ENCODE results near the gene KDM4F.
A peak's percentile ranks its signal among the peaks of the same experiment; 100 is the strongest.

Gene KDM4F

GRCh38 chr11:95092549-95093324, 43.5 kb downstream of the KDM4F start:
- H3K4me1 Mint-ChIP-seq (ENCODE audit: low read depth): peaks cover 77% of the 10 kb centered on the region
- peak overlapping the region; percentile 92 for H3K4me3 Mint-ChIP-seq

GRCh38 chr11:95093548-95093947, 44.3 kb downstream of the KDM4F start:
- no peak overlapping the region for H3K27ac Mint-ChIP-seq
- peaks cover 12% of the 10 kb centered on the region for H3K36me3 Mint-ChIP-seq
- peaks cover 77% of the 10 kb centered on the region for H3K4me1 Mint-ChIP-seq (ENCODE audit: low read depth)
- H3K9me3 Mint-ChIP-seq (ENCODE audit: low read depth): no peaks in the 10 kb centered on the region
- peak overlapping the region; percentile 69 for H3K4me3 Mint-ChIP-seq
- no peaks in the 10 kb centered on the region for H3K27me3 Mint-ChIP-seq

More at GRCh38 chr11:95092549-95093324, 43.5 kb downstream of the KDM4F start:
- Mint-ChIP-seq H3K9me3 (ENCODE audit: low read depth) (no peaks in the 10 kb centered on the region), H3K27me3 (no peaks in the 10 kb centered on the region), H3K27ac (peak overlapping the region; percentile 30), H3K36me3 (peaks cover 12% of the 10 kb centered on the region)

DNA sequence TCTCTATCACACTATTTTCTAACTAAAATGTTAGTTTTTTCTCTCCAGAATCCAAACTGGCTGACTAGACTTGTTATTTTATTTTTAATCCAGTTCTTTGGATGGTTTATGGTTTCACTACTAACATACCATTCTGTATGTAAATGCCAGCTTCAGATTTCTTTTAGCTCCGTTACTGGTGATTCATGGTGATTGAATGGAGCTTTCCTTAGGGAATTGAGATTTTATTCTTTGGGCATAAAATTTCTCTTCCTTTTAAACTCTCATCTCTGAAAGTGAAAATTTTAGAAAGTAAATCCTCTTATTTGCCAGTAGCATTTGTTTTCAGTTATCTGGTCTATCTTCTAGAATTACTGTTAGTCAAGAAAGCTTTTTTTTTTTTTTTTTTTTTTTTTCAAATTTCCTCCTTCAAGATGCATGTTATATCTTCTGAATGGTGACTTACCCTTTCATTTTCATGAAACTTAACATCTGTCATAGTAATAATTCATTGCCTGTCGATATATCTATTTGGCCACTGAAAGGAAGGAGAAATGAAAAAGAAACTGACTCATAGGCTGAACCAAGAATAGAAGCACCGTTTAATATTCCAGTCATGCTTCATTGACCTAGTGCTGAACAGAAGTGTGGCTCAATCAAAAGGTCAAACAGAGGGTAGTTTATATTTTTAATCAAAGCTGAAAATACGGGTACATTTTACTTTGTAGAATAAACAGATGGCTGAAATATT, 46.8 kb downstream of the KDM4F start:
- Mint-ChIP-seq H3K36me3 (peaks cover 14% of the 10 kb centered on the region), H3K4me3 (peak overlapping the region; percentile 48), H3K27ac (peak overlapping the region; percentile 38)

DNA sequence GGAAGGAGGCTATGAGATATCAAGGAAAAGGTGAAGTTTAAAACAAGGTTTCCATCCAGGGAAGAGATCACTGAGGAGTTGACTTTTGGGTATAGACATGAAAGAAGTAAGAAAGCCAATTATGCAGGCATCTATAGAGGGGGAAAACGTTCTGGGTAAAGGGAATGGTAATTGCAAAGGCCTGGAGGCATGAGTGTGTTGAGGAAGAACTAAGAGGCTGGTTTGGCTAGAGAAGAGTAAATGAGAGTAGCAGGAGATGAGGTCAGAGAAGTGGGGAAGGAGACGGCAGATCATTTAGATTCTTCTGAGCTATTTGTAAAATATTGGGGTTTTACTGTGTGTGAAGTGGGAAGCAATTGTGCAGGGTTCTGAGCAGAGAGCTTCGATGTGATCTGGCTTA, 48.0 kb downstream of the KDM4F start:
- H3K4me3 Mint-ChIP-seq: no peak overlapping the region
- H3K9me3 Mint-ChIP-seq (ENCODE audit: low read depth): no peaks in the 10 kb centered on the region
- no peak overlapping the region for H3K27ac Mint-ChIP-seq
- H3K4me1 Mint-ChIP-seq (ENCODE audit: low read depth): peaks cover 48% of the 10 kb centered on the region
- no peaks in the 10 kb centered on the region for H3K27me3 Mint-ChIP-seq
- peaks cover 14% of the 10 kb centered on the region for H3K36me3 Mint-ChIP-seq

More for the DNA sequence above, 46.8 kb downstream of the KDM4F start:
- Mint-ChIP-seq H3K27me3 (no peaks in the 10 kb centered on the region), H3K9me3 (ENCODE audit: low read depth) (no peaks in the 10 kb centered on the region), H3K4me1 (ENCODE audit: low read depth) (peaks cover 59% of the 10 kb centered on the region)

DNA sequence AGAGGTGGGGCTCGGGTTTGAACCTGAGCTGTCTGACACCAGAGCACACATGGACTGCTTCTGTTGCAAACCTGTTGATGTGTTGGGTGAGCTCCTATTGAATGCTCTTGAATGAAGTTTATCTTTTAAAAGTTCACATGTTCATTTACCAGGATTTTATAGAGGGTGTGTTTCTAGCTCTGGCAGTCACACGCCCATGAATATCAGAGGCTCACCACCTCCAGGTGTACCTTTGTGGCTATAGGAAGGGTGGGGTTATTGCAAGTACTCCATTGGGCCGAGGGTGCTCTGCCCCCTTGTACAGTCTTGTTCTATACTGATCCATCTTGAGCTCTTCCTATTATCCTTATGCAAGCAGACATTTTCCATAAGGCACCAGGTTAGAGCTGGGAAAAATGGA, 49.6 kb downstream of the KDM4F start:
- H3K27me3 Mint-ChIP-seq: no peaks in the 10 kb centered on the region
- no peak overlapping the region for H3K4me3 Mint-ChIP-seq
- H3K27ac Mint-ChIP-seq: no peak overlapping the region
- peaks cover 34% of the 10 kb centered on the region for H3K4me1 Mint-ChIP-seq (ENCODE audit: low read depth)
- H3K9me3 Mint-ChIP-seq (ENCODE audit: low read depth): no peaks in the 10 kb centered on the region
- peaks cover 9% of the 10 kb centered on the region for H3K36me3 Mint-ChIP-seq

DNA sequence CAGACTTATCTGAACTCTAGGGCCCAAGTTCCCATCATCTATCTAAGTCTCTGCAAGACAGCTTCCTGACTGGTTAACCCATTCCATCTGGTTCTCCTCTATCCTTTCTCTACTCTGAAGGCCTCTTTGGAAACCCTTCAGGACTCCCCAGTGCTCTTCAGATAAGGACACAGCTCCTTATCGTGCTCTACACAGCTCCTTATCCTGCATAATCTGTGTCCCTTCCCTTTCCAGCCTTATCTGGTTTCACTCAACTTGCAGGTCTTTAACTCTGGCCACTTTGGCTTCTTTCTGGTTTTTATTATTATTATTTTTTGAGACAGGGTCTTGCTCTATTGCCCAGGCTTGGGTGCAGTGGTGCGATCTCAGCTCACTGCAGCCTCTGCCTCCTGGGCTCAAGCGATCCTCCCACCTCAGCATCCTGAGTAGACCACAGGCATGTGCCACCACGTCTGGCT, 51.0 kb downstream of the KDM4F start:
- Mint-ChIP-seq H3K4me3 (no peak overlapping the region), H3K36me3 (peaks cover 9% of the 10 kb centered on the region), H3K9me3 (ENCODE audit: low read depth) (no peaks in the 10 kb centered on the region), H3K27ac (no peak overlapping the region), H3K4me1 (ENCODE audit: low read depth) (peaks cover 27% of the 10 kb centered on the region), H3K27me3 (no peaks in the 10 kb centered on the region)

All from activated naive CD8-positive, alpha-beta T cell (primary cell).